Measurements from ENCODE around the gene EPS15.

Gene EPS15

GRCh38 chr1:51553911-51554310, 34.8 kb upstream of the EPS15 start:
- Mint-ChIP-seq H3K27me3 (peaks cover 1% of the 10 kb centered on the region), H3K36me3 (no peaks in the 10 kb centered on the region), H3K27ac (no peak overlapping the region), H3K4me1 (peaks cover 15% of the 10 kb centered on the region), H3K4me3 (no peak overlapping the region), H3K9me3 (no peaks in the 10 kb centered on the region)
- no peak for ATAC-seq (ENCODE audit: low read depth)
- DNase-seq (ENCODE audit: low spot score in 2 of 2) = no peak

- no peak overlapping the region for H3K27ac Mint-ChIP-seq
- H3K36me3 Mint-ChIP-seq = no peaks in the 10 kb centered on the region
- no peak for ATAC-seq (ENCODE audit: low read depth)
- H3K27me3 Mint-ChIP-seq = no peaks in the 10 kb centered on the region
- no peaks in the 10 kb centered on the region for H3K9me3 Mint-ChIP-seq
- H3K4me3 Mint-ChIP-seq = no peak overlapping the region
- no peak for DNase-seq (ENCODE audit: low spot score in 2 of 2)
- peaks cover 19% of the 10 kb centered on the region for H3K4me1 Mint-ChIP-seq
Observed at GRCh38 chr1:51552929-51553807, 34.1 kb upstream of the EPS15 start.

- no peaks in the 10 kb centered on the region for H3K36me3 Mint-ChIP-seq
- H3K9me3 Mint-ChIP-seq = no peaks in the 10 kb centered on the region
- peak overlapping the region; percentile 24 for H3K4me3 Mint-ChIP-seq
- DNase-seq (ENCODE audit: low spot score in 2 of 2) (no peak), ATAC-seq (ENCODE audit: low read depth) (peak; percentile 24)
- no peaks in the 10 kb centered on the region for H3K27me3 Mint-ChIP-seq
- H3K27ac Mint-ChIP-seq = no peak overlapping the region
- H3K4me1 Mint-ChIP-seq = peaks cover 17% of the 10 kb centered on the region
Observed at GRCh38 chr1:51551848-51552296, 32.8 kb upstream of the EPS15 start.

GRCh38 chr1:51551081-51551480, 32.0 kb upstream of the EPS15 start:
- Mint-ChIP-seq H3K4me1 (peaks cover 17% of the 10 kb centered on the region), H3K4me3 (no peak overlapping the region), H3K36me3 (no peaks in the 10 kb centered on the region), H3K9me3 (no peaks in the 10 kb centered on the region), H3K27ac (no peak overlapping the region), H3K27me3 (no peaks in the 10 kb centered on the region)
- no peak for DNase-seq (ENCODE audit: low spot score in 2 of 2)
- ATAC-seq (ENCODE audit: low read depth) = no peak

GRCh38 chr1:51549901-51550300, 30.8 kb upstream of the EPS15 start:
- no peak for ATAC-seq (ENCODE audit: low read depth)

GRCh38 chr1:51549016-51549619, 30.1 kb upstream of the EPS15 start:
- H3K27ac Mint-ChIP-seq = peak overlapping the region; percentile 32
- no peaks in the 10 kb centered on the region for H3K9me3 Mint-ChIP-seq
- H3K27me3 Mint-ChIP-seq = no peaks in the 10 kb centered on the region
- no peaks in the 10 kb centered on the region for H3K36me3 Mint-ChIP-seq
- peaks cover 17% of the 10 kb centered on the region for H3K4me1 Mint-ChIP-seq
- DNase-seq (ENCODE audit: low spot score in 2 of 2) (no peak), ATAC-seq (ENCODE audit: low read depth) (peak; percentile 55)
- no peak overlapping the region for H3K4me3 Mint-ChIP-seq

More at GRCh38 chr1:51549901-51550300, 30.8 kb upstream of the EPS15 start:
- Mint-ChIP-seq H3K4me3 (no peak overlapping the region), H3K36me3 (no peaks in the 10 kb centered on the region), H3K4me1 (peaks cover 17% of the 10 kb centered on the region), H3K27me3 (no peaks in the 10 kb centered on the region), H3K27ac (no peak overlapping the region), H3K9me3 (no peaks in the 10 kb centered on the region)
- no peak for DNase-seq (ENCODE audit: low spot score in 2 of 2)

- no peak for ATAC-seq (ENCODE audit: low read depth)
- Mint-ChIP-seq H3K4me3 (no peak overlapping the region), H3K27ac (no peak overlapping the region)
Observed at GRCh38 chr1:51543858-51544257, 24.8 kb upstream of the EPS15 start.

GRCh38 chr1:51542158-51542953, 23.3 kb upstream of the EPS15 start:
- Mint-ChIP-seq H3K4me3 (no peak overlapping the region), H3K27me3 (no peaks in the 10 kb centered on the region), H3K4me1 (peaks cover 2% of the 10 kb centered on the region), H3K36me3 (peaks cover 2% of the 10 kb centered on the region), H3K9me3 (no peaks in the 10 kb centered on the region), H3K27ac (no peak overlapping the region)
- no peak for ATAC-seq (ENCODE audit: low read depth)
- no peak for DNase-seq (ENCODE audit: low spot score in 2 of 2)

More at GRCh38 chr1:51543858-51544257, 24.8 kb upstream of the EPS15 start:
- DNase-seq (ENCODE audit: low spot score in 2 of 2) = no peak
- Mint-ChIP-seq H3K36me3 (peaks cover under 1% of the 10 kb centered on the region), H3K4me1 (peaks cover 7% of the 10 kb centered on the region), H3K27me3 (no peaks in the 10 kb centered on the region), H3K9me3 (no peaks in the 10 kb centered on the region)

GRCh38 chr1:51541313-51542050, 22.4 kb upstream of the EPS15 start:
- DNase-seq (ENCODE audit: low spot score in 2 of 2) = no peak
- Mint-ChIP-seq H3K36me3 (peaks cover 2% of the 10 kb centered on the region), H3K27ac (no peak overlapping the region), H3K4me1 (peaks cover 2% of the 10 kb centered on the region), H3K9me3 (no peaks in the 10 kb centered on the region), H3K4me3 (no peak overlapping the region), H3K27me3 (no peaks in the 10 kb centered on the region)
- no peak for ATAC-seq (ENCODE audit: low read depth)

- no peak overlapping the region for H3K27ac Mint-ChIP-seq
- ATAC-seq (ENCODE audit: low read depth) = no peak
- no peaks in the 10 kb centered on the region for H3K9me3 Mint-ChIP-seq
- H3K4me3 Mint-ChIP-seq = no peak overlapping the region
- DNase-seq (ENCODE audit: low spot score in 2 of 2) = no peak
- H3K36me3 Mint-ChIP-seq = peaks cover 2% of the 10 kb centered on the region
- no peaks in the 10 kb centered on the region for H3K27me3 Mint-ChIP-seq
- H3K4me1 Mint-ChIP-seq = peaks cover 5% of the 10 kb centered on the region
Observed at GRCh38 chr1:51537568-51537967, 18.5 kb upstream of the EPS15 start.

- peaks cover 3% of the 10 kb centered on the region for H3K4me1 Mint-ChIP-seq
- H3K4me3 Mint-ChIP-seq = no peak overlapping the region
- no peaks in the 10 kb centered on the region for H3K9me3 Mint-ChIP-seq
- peak overlapping the region; percentile 76 for H3K27ac Mint-ChIP-seq
- H3K36me3 Mint-ChIP-seq = peaks cover 2% of the 10 kb centered on the region
- no peaks in the 10 kb centered on the region for H3K27me3 Mint-ChIP-seq
- DNase-seq (ENCODE audit: low spot score in 2 of 2) (peak; percentile 31 to 39), ATAC-seq (ENCODE audit: low read depth) (peak; percentile 64)
Observed at GRCh38 chr1:51535006-51535592, 16.0 kb upstream of the EPS15 start.

GRCh38 chr1:51534447-51534846, 15.4 kb upstream of the EPS15 start:
- no peak for ATAC-seq (ENCODE audit: low read depth)
- H3K27ac Mint-ChIP-seq = peak overlapping the region; percentile 76
- no peak for DNase-seq (ENCODE audit: low spot score in 2 of 2)

GRCh38 chr1:51532853-51533252, 13.8 kb upstream of the EPS15 start:
- no peaks in the 10 kb centered on the region for H3K27me3 Mint-ChIP-seq
- H3K4me1 Mint-ChIP-seq = peaks cover 3% of the 10 kb centered on the region
- no peak overlapping the region for H3K4me3 Mint-ChIP-seq
- DNase-seq (ENCODE audit: low spot score in 2 of 2) = no peak
- no peak overlapping the region for H3K27ac Mint-ChIP-seq
- H3K36me3 Mint-ChIP-seq = no peaks in the 10 kb centered on the region
- no peak for ATAC-seq (ENCODE audit: low read depth)
- H3K9me3 Mint-ChIP-seq = no peaks in the 10 kb centered on the region

More at GRCh38 chr1:51534447-51534846, 15.4 kb upstream of the EPS15 start:
- Mint-ChIP-seq H3K4me1 (peaks cover 3% of the 10 kb centered on the region), H3K27me3 (no peaks in the 10 kb centered on the region), H3K36me3 (peaks cover 2% of the 10 kb centered on the region), H3K4me3 (no peak overlapping the region), H3K9me3 (no peaks in the 10 kb centered on the region)

Measured in memory B cell (primary cell).